Naive thymus-derived CD4-positive, alpha-beta T cell (primary cell): ENCODE data around the gene PDZD2. TPM values are rescaled to one million over a fixed set of nuclear protein-coding genes. Genes with fewer than 3 reads are reported as not detected.

Experiments used
- ATAC-seq: fragments of 150-1000 bp; cut with Tn5 transposase; 2 replicates; pipeline ENCODE4 v1.10.0; 2021; ENCODE audit warnings: mild to moderate bottlenecking, moderate library complexity
- CTCF ChIA-PET: fragments of 350-600 bp; sonication (Branson Sonifier 250); formaldehyde crosslinking; loops from one replicate; lab custom pipeline; 2021; ENCODE audit warnings: antibody characterized with exemption; lab: Charles Lee
- POLR2A ChIA-PET: fragments of 350-600 bp; sonication (Branson Sonifier 250); formaldehyde crosslinking; loops from one replicate; lab custom pipeline; 2021; ENCODE audit warnings: antibody characterized with exemption, inconsistent platforms; lab: Charles Lee
- DNase-seq, 9 donors: peaks; one replicate each; pipeline versions ENCODE4 v3.0.0 to v3.0.0-alpha.2; 2020 to 2022; ENCODE audit warnings: mixed read lengths in 1 of 9
- H3K27ac ChIP-seq: one replicate; pipeline ENCODE4 v1.7.0; 2013; ENCODE audit warnings: mild to moderate bottlenecking, low read depth, low read length, moderate library complexity
- H3K27me3 ChIP-seq, 2 donors: one replicate each; pipeline ENCODE4 v1.7.0; 2013; ENCODE audit warnings: low read length in 2 of 2, mild to moderate bottlenecking in 2 of 2, moderate library complexity in 2 of 2; ENCODE audit not compliant: control insufficient read depth in 2 of 2, insufficient read depth in 2 of 2
- H3K36me3 ChIP-seq, 3 experiments: 1 replicate in 2 of 3; 2 replicates in 1 of 3; pipeline ENCODE4 v1.7.0; 2013; ENCODE audit warnings: low read length in 3 of 3, mild to moderate bottlenecking in 3 of 3, moderate library complexity in 1 of 3; ENCODE audit not compliant: insufficient read depth in 3 of 3, control insufficient read depth in 2 of 3
- H3K4me1 ChIP-seq, 2 donors: one replicate each; pipeline ENCODE4 v1.7.0; 2013; ENCODE audit warnings: low read length in 2 of 2, mild to moderate bottlenecking in 2 of 2, moderate library complexity in 1 of 2; ENCODE audit not compliant: control insufficient read depth in 2 of 2, insufficient read depth in 2 of 2
- H3K4me3 ChIP-seq: 2 replicates; pipeline ENCODE4 v1.7.0; 2013; ENCODE audit warnings: mild to moderate bottlenecking, low read length
- H3K9me3 ChIP-seq, 3 experiments: 1 replicate in 2 of 3; 2 replicates in 1 of 3; pipeline ENCODE4 v1.7.0; 2013; ENCODE audit warnings: low read length in 3 of 3; ENCODE audit not compliant: control insufficient read depth in 2 of 3
- H3K27ac Mint-ChIP-seq, 9 donors: one replicate each; pipeline ENCODE4 v1.8.0; 2020 to 2022; ENCODE audit warnings: mixed read lengths in 9 of 9, mild to moderate bottlenecking in 8 of 9, moderate library complexity in 5 of 9, inconsistent platforms in 2 of 9
- H3K27me3 Mint-ChIP-seq, 5 donors: one replicate each; pipeline ENCODE4 v1.8.0; 2021 to 2022; ENCODE audit warnings: mixed read lengths in 5 of 5, mild to moderate bottlenecking in 1 of 5
- H3K36me3 Mint-ChIP-seq, 5 donors: one replicate each; pipeline ENCODE4 v1.8.0; 2020 to 2022; ENCODE audit warnings: mixed read lengths in 5 of 5, mild to moderate bottlenecking in 3 of 5, inconsistent platforms in 1 of 5
- H3K4me1 Mint-ChIP-seq, 7 donors: one replicate each; pipeline ENCODE4 v1.8.0; 2020 to 2022; ENCODE audit warnings: mixed read lengths in 7 of 7, mild to moderate bottlenecking in 3 of 7, inconsistent platforms in 1 of 7
- H3K4me3 Mint-ChIP-seq, 10 donors: one replicate each; pipeline ENCODE4 v1.8.0; 2020 to 2022; ENCODE audit warnings: mild to moderate bottlenecking in 10 of 10, mixed read lengths in 10 of 10, moderate library complexity in 6 of 10, inconsistent platforms in 2 of 10
- H3K9me3 Mint-ChIP-seq, 11 donors: one replicate each; pipeline ENCODE4 v1.8.0; 2020 to 2022; ENCODE audit warnings: mixed read lengths in 11 of 11, mild to moderate bottlenecking in 4 of 11, inconsistent platforms in 1 of 11, moderate library complexity in 1 of 11
- intact Hi-C, 2 donors: fragments of 100-400 bp; cut with micrococcal nuclease; formaldehyde crosslinking; loops; one replicate each; pipeline ENCODE4 v1.15.1; 2023
- polyA plus RNA-seq, 2 donors: library from polyadenylated mRNA; unstranded; fragments of 300-500 nt; fragmentation: Illumina TruSeq; gene quantifications; one replicate each; pipeline ENCODE4 v1.2.3, GENCODE V29; 2021
- total RNA-seq, 6 experiments: library from RNA in 5 of 6; stranded (reverse) in 5 of 6; gene quantifications; 1 replicate in 5 of 6; 2 replicates in 1 of 6; pipeline ENCODE4 v1.2.3 and lab custom pipeline; 2021 to 2026

The PDZD2 gene
- total and polyA plus RNA-seq, 7 experiments from 2014 or later, result 1.1 to 2.7 (median 1.3) TPM; not detected in 1

DNA sequence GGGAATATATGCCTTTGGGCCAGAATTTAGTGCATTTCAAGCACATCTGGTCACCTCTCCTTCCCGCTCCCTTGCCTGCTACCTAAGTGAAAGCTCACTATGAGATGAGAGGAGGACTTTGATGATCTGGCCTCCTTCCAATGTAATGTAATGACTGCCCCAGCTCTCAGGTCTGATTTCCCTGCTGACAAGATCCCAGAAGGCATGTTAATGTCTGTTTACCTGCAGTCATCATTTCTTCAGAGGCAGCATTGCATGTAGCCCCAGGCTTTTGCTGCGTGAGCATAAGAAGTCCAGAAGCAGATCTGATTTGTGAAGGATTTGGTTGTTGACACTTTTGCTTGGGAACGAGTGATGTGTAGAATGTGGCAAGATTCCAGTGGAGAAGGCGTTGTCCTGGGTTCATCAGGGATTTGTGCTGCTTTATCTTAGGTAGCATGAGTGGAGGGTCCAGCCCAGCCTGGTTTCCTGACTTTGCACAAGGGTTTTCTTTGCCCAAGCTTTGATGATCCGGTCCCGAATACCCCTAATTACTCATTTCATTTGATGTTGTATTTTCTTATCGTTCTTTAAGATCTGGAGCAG is 342.5 kb downstream of the PDZD2 start:
- DNase-seq, result no peak
- CTCF ChIA-PET, result no interaction called here
- H3K9me3 Mint-ChIP-seq, result peaks cover 0 to 2% (median 0%) of the 10 kb centered on the region in 11 donors
- no peak overlapping the region for H3K27ac Mint-ChIP-seq
- H3K9me3 ChIP-seq, result no peaks in the 10 kb centered on the region
- H3K4me1 Mint-ChIP-seq, result peaks cover 0 to 5% (median 0%) of the 10 kb centered on the region in 7 donors
- H3K4me1 ChIP-seq, result no peaks in the 10 kb centered on the region
- peaks cover 0 to 21% (median 0%) of the 10 kb centered on the region in 5 donors for H3K36me3 Mint-ChIP-seq
- no peak for ATAC-seq
- H3K27me3 ChIP-seq, result no peaks in the 10 kb centered on the region
- H3K36me3 ChIP-seq, result no peaks in the 10 kb centered on the region
- no peak overlapping the region for H3K27ac ChIP-seq
- H3K27me3 Mint-ChIP-seq, result no peaks in the 10 kb centered on the region
- H3K4me3 Mint-ChIP-seq, result no peak overlapping the region
- intact Hi-C loops, result no loop called here
- POLR2A ChIA-PET, result interaction anchor here (0.7 kb wide), 1 partner anchor 16 kb away, joined by 3 read pairs; no protein-coding TSS in a partner anchor
- H3K4me3 ChIP-seq, result no peak overlapping the region

DNA sequence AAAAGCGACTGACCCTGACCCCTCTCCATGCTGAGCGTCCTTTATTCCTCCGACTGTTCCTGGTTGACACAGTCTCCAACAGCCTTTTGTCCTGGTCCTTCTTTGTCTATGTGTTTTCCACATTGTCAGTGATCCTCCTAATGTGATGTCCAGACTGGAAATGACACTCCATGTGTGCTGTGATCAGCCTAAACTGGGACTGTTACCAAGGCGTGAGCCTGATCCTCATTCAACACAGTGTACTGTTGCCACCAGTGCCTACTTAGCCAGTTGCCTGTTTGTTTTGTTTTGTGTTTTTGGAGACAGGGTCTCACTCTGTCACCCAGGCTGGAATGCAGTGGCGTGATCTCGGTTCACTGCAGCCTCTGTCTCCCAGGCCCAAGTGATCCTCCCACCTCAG is 343.1 kb downstream of the PDZD2 start:
- no peak for DNase-seq
- H3K27me3 Mint-ChIP-seq, result no peaks in the 10 kb centered on the region
- Histone ChIP-seq H3K36me3 (no peaks in the 10 kb centered on the region), H3K27me3 (no peaks in the 10 kb centered on the region), H3K9me3 (no peaks in the 10 kb centered on the region), H3K4me3 (no peak overlapping the region), H3K27ac (no peak overlapping the region), H3K4me1 (no peaks in the 10 kb centered on the region)
- intact Hi-C loops, result no loop called here
- H3K4me1 Mint-ChIP-seq, result peaks cover 0 to 5% (median 0%) of the 10 kb centered on the region in 7 donors
- POLR2A ChIA-PET, result interaction anchor here (0.7 kb wide), 1 partner anchor 15 kb away, joined by 3 read pairs; no protein-coding TSS in a partner anchor
- no peak overlapping the region for H3K4me3 Mint-ChIP-seq
- no peak for ATAC-seq
- peaks cover 0 to 2% (median 0%) of the 10 kb centered on the region in 11 donors for H3K9me3 Mint-ChIP-seq
- H3K36me3 Mint-ChIP-seq, result peaks cover 0 to 21% (median 0%) of the 10 kb centered on the region in 5 donors
- CTCF ChIA-PET, result no interaction called here
- peak overlapping the region in 1 of 9 donors; percentile 8 for H3K27ac Mint-ChIP-seq

DNA sequence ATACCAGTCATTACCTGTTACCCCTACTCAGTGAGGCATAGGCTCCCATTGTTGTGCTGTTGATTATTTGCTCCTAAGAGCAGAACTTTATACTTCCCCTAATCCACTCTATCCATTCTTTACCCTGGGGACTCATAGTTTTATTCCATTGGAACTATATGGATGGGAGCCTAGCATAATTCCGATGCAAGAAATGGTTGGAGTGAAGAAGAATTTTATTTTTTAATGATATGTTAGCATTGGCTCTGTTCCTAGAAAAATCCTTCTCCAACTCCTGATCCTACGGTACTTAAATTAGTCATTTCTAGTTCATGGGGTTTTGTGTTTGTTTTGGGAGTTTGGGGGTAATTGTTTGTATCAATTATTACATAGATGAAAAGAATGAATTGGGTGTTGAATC is 343.7 kb downstream of the PDZD2 start:
- DNase-seq (no peak), ATAC-seq (no peak)
- H3K27ac Mint-ChIP-seq, result no peak overlapping the region
- no peak overlapping the region for H3K4me3 ChIP-seq
- H3K4me1 ChIP-seq, result no peaks in the 10 kb centered on the region
- intact Hi-C loops, result no loop called here
- peaks cover 0 to 5% (median 0%) of the 10 kb centered on the region in 7 donors for H3K4me1 Mint-ChIP-seq
- no peak overlapping the region for H3K27ac ChIP-seq
- peaks cover 0 to 23% (median 5%) of the 10 kb centered on the region in 5 donors for H3K36me3 Mint-ChIP-seq
- CTCF ChIA-PET, result no interaction called here
- H3K27me3 ChIP-seq, result no peaks in the 10 kb centered on the region
- POLR2A ChIA-PET, result interaction anchor here (0.7 kb wide), 1 partner anchor 15 kb away, joined by 3 read pairs; no protein-coding TSS in a partner anchor
- no peak overlapping the region for H3K4me3 Mint-ChIP-seq
- no peaks in the 10 kb centered on the region for H3K9me3 ChIP-seq
- no peaks in the 10 kb centered on the region for H3K36me3 ChIP-seq
- H3K9me3 Mint-ChIP-seq, result peaks cover 0 to 2% (median 0%) of the 10 kb centered on the region in 11 donors
- H3K27me3 Mint-ChIP-seq, result no peaks in the 10 kb centered on the region

GRCh38 chr5:31983851-31984250 is 344.9 kb downstream of the PDZD2 start:
- ATAC-seq, result no peak
- peaks cover 0 to 32% (median 15%) of the 10 kb centered on the region in 5 donors for H3K36me3 Mint-ChIP-seq
- no peaks in the 10 kb centered on the region for H3K4me1 ChIP-seq
- peaks cover 0 to 8% (median 3%) of the 10 kb centered on the region in 11 donors for H3K9me3 Mint-ChIP-seq
- intact Hi-C loops, result no loop called here
- POLR2A ChIA-PET, result no interaction called here
- no peaks in the 10 kb centered on the region for H3K27me3 ChIP-seq
- DNase-seq, result no peak
- no peak overlapping the region for H3K4me3 Mint-ChIP-seq
- no peaks in the 10 kb centered on the region for H3K27me3 Mint-ChIP-seq
- H3K9me3 ChIP-seq, result peaks cover 0 to 3% (median 0%) of the 10 kb centered on the region in 3 experiments
- no peak overlapping the region for H3K4me3 ChIP-seq
- no peak overlapping the region for H3K27ac ChIP-seq
- CTCF ChIA-PET, result no interaction called here
- H3K36me3 ChIP-seq, result no peaks in the 10 kb centered on the region
- H3K4me1 Mint-ChIP-seq, result peaks cover 0 to 7% (median 0%) of the 10 kb centered on the region in 7 donors
- no peak overlapping the region for H3K27ac Mint-ChIP-seq

- H3K4me1 Mint-ChIP-seq, result peaks cover 0 to 7% (median 0%) of the 10 kb centered on the region in 7 donors
- no peaks in the 10 kb centered on the region for H3K27me3 Mint-ChIP-seq
- H3K27ac ChIP-seq, result no peak overlapping the region
- H3K27ac Mint-ChIP-seq, result no peak overlapping the region
- peaks cover 0 to 8% (median 3%) of the 10 kb centered on the region in 11 donors for H3K9me3 Mint-ChIP-seq
- no peaks in the 10 kb centered on the region for H3K4me1 ChIP-seq
- intact Hi-C loops, result no loop called here
- no peaks in the 10 kb centered on the region for H3K36me3 ChIP-seq
- no peaks in the 10 kb centered on the region for H3K27me3 ChIP-seq
- H3K4me3 ChIP-seq, result no peak overlapping the region
- ChIA-PET CTCF (no interaction called here), POLR2A (no interaction called here)
- no peak overlapping the region for H3K4me3 Mint-ChIP-seq
- peaks cover 0 to 32% (median 17%) of the 10 kb centered on the region in 5 donors for H3K36me3 Mint-ChIP-seq
- ATAC-seq (no peak), DNase-seq (no peak)
- H3K9me3 ChIP-seq, result peaks cover 0 to 3% (median 0%) of the 10 kb centered on the region in 3 experiments
Measured at GRCh38 chr5:31984691-31985090, 345.8 kb downstream of the PDZD2 start.

- no peaks in the 10 kb centered on the region for H3K27me3 Mint-ChIP-seq
- peaks cover 0 to 7% (median 0%) of the 10 kb centered on the region in 7 donors for H3K4me1 Mint-ChIP-seq
- DNase-seq, result no peak
- no peak overlapping the region for H3K27ac Mint-ChIP-seq
- ChIA-PET POLR2A (no interaction called here), CTCF (no interaction called here)
- no peak overlapping the region for H3K4me3 ChIP-seq
- H3K4me3 Mint-ChIP-seq, result no peak overlapping the region
- H3K4me1 ChIP-seq, result no peaks in the 10 kb centered on the region
- H3K27me3 ChIP-seq, result no peaks in the 10 kb centered on the region
- no peaks in the 10 kb centered on the region for H3K36me3 ChIP-seq
- H3K9me3 Mint-ChIP-seq, result peaks cover 0 to 8% (median 3%) of the 10 kb centered on the region in 11 donors
- no peak for ATAC-seq
- peaks cover 0 to 3% (median 0%) of the 10 kb centered on the region in 3 experiments for H3K9me3 ChIP-seq
- H3K36me3 Mint-ChIP-seq, result peaks cover 0 to 36% (median 17%) of the 10 kb centered on the region in 5 donors
- no peak overlapping the region for H3K27ac ChIP-seq
- intact Hi-C loops, result no loop called here
Measured at GRCh38 chr5:31986101-31986500, 347.2 kb downstream of the PDZD2 start.
